Liver (tissue), 3 donors: ENCODE data around the gene CCDC192.

Source experiments
- ATF3 ChIP-seq: IDR thresholded peaks from 2 replicates; pipeline ENCODE4 v1.6.1; 2016; ENCODE audit warnings: antibody characterized with exemption
- CTCF ChIP-seq: fragments of 150-350 bp; IDR thresholded peaks from 2 replicates; pipeline ENCODE4 v1.5.1; 2017; ENCODE audit warnings: improper control_type of control experiment, low read depth, low read length; ENCODE audit not compliant: missing input control
- EGR1 ChIP-seq, 2 donors: IDR thresholded peaks; 2 replicates each; pipeline ENCODE4 v1.6.1; 2016 to 2018; ENCODE audit warnings: antibody characterized with exemption in 2 of 2, low read depth in 2 of 2
- FOXA1 ChIP-seq: IDR thresholded peaks from 2 replicates; pipeline ENCODE4 v1.6.1; 2016; ENCODE audit warnings: antibody characterized with exemption
- GABPA ChIP-seq, 2 donors: IDR thresholded peaks in 1 of 2; conservative IDR thresholded peaks in 1 of 2; 2 replicates each; pipeline ENCODE4 v1.6.1; 2016; ENCODE audit warnings: antibody characterized with exemption in 2 of 2, mild to moderate bottlenecking in 1 of 2, moderate library complexity in 1 of 2
- JUND ChIP-seq, 2 donors: IDR thresholded peaks; 2 replicates each; pipeline ENCODE4 v1.6.1; 2016; ENCODE audit warnings: antibody characterized with exemption in 2 of 2
- MAX ChIP-seq: IDR thresholded peaks from 2 replicates; pipeline ENCODE4 v1.6.1; 2016; ENCODE audit warnings: antibody characterized with exemption
- RAD21 ChIP-seq, 2 donors: IDR thresholded peaks; 2 replicates each; pipeline ENCODE4 v1.6.1; 2016; ENCODE audit warnings: antibody characterized with exemption in 2 of 2, mild to moderate bottlenecking in 2 of 2
- REST ChIP-seq: IDR thresholded peaks from 2 replicates; pipeline ENCODE4 v1.6.1; 2016; ENCODE audit warnings: antibody characterized with exemption, mild to moderate bottlenecking
- RXRA ChIP-seq, 2 donors: IDR thresholded peaks; 2 replicates each; pipeline ENCODE4 v1.6.1; 2017 to 2018; ENCODE audit warnings: antibody characterized with exemption in 2 of 2, mild to moderate bottlenecking in 1 of 2
- SP1 ChIP-seq: IDR thresholded peaks from 2 replicates; pipeline ENCODE4 v1.6.1; 2018; ENCODE audit warnings: antibody characterized with exemption, mild to moderate bottlenecking
- TAF1 ChIP-seq: conservative IDR thresholded peaks from 2 replicates; pipeline ENCODE4 v1.6.1; 2016; ENCODE audit warnings: antibody characterized with exemption, mild to moderate bottlenecking
- YY1 ChIP-seq: IDR thresholded peaks from 2 replicates; pipeline ENCODE4 v1.6.1; 2016; ENCODE audit warnings: antibody characterized with exemption, mild to moderate bottlenecking
- ZBTB33 ChIP-seq: IDR thresholded peaks from 2 replicates; pipeline ENCODE4 v1.6.1; 2016; ENCODE audit warnings: antibody characterized with exemption
- donor health status: healthy.
- donor health status: healthy.

- TF ChIP-seq CTCF, result no peak
- no peak for TF ChIP-seq MAX
- no peak for TF ChIP-seq GABPA (IDR thresholded peaks at IDR 0.05 in 1 of 2, conservative IDR thresholded peaks at IDR 0.05 in 1 of 2)
- no peak for TF ChIP-seq TAF1
- TF ChIP-seq YY1, result no peak
- no peak for TF ChIP-seq RAD21 (IDR thresholded peaks at IDR 0.05)
- no peak for TF ChIP-seq REST
- no peak for TF ChIP-seq RXRA (IDR thresholded peaks at IDR 0.05)
- no peak for TF ChIP-seq ATF3
- TF ChIP-seq SP1, result no peak
- TF ChIP-seq JUND (IDR thresholded peaks at IDR 0.05), result no peak
- TF ChIP-seq ZBTB33, result no peak
- no peak for TF ChIP-seq EGR1 (IDR thresholded peaks at IDR 0.05; ENCODE audit: low read depth in 2 of 2)
- TF ChIP-seq FOXA1, result no peak
Measured at GRCh38 chr5:127769386-127769785, 66.2 kb downstream of the CCDC192 start.
